NB4 (cell line): ENCODE data around the gene REXO1.

Experiments
- CTCF ChIP-seq: IDR thresholded peaks from one replicate; pipeline ENCODE4 v1.5.1; 2012; ENCODE audit warnings: low read depth, low read length
- MAX ChIP-seq: IDR thresholded peaks from 2 replicates; pipeline ENCODE4 v1.6.1; 2011; ENCODE audit warnings: low read depth, low read length
- MYC ChIP-seq: IDR thresholded peaks from 2 replicates; pipeline ENCODE4 v1.6.1; 2011; ENCODE audit warnings: low read depth, low read length
- POLR2A ChIP-seq: IDR thresholded peaks from 2 replicates; pipeline ENCODE4 v1.6.1; 2011; ENCODE audit warnings: mild to moderate bottlenecking; ENCODE audit not compliant: insufficient read length; ENCODE audit errors: extremely low read depth

- no peak for TF ChIP-seq CTCF
- TF ChIP-seq POLR2A, result no peak
- no peak for TF ChIP-seq MYC
- TF ChIP-seq MAX, result no peak
Observed at GRCh38 chr19:1845642-1846041, 2.6 kb downstream of the REXO1 start.
